GM12878 (cell line): ENCODE measurements around the gene BCO1. TPM values are rescaled to one million over a fixed set of nuclear protein-coding genes. Genes with fewer than 3 reads are reported as not detected.

Experiments
- ATAC-seq: fragments of 200-7000 bp; cut with Tn5 transposase; 3 replicates; pipeline ENCODE4 v1.9.1; 2020; ENCODE audit warnings: mild to moderate bottlenecking, moderate library complexity
- BruUV-seq: library from RNA; stranded (reverse); fragments of 400-500 nt; replicated peaks from 2 replicates; lab custom pipeline; 2021; lab: Mats Ljungman, UMichigan
- CTCF ChIA-PET: fragments of 300-600 bp; sonication (Branson Sonifier 250); formaldehyde crosslinking; extraction: SDS; loops from one replicate; lab custom pipeline; 2021; ENCODE audit warnings: inconsistent platforms; lab: Yijun Ruan, JAX
- POLR2A ChIA-PET: fragments of 350-600 bp; formaldehyde crosslinking; extraction: SDS; loops from one replicate; lab custom pipeline; 2021; ENCODE audit warnings: inconsistent platforms; lab: Charles Lee
- RAD21 ChIA-PET: fragments of 300-600 bp; sonication (Branson Sonifier 250); formaldehyde crosslinking; loops from one replicate; lab custom pipeline; 2023; ENCODE audit warnings: antibody characterized with exemption; ENCODE audit not compliant: unreplicated experiment; lab: Charles Lee
- SMC1A ChIA-PET: fragments of 300-600 bp; sonication (Branson Sonifier 250); formaldehyde crosslinking; loops from one replicate; lab custom pipeline; 2023; ENCODE audit not compliant: unreplicated experiment, uncharacterized antibody; lab: Charles Lee
- DNase-seq: peaks from one replicate; pipeline ENCODE4 v3.0.0-alpha.2; 2011; ENCODE audit warnings: low read depth, low spot score
- FAIRE-seq: peaks from 3 replicates; lab custom pipeline; 2011; peaks lifted over from hg19 to GRCh38; lab: Jason Lieb, UNC
- H2AFZ ChIP-seq: 2 replicates; pipeline ENCODE4 v1.6.0; 2011; ENCODE audit warnings: low read depth, low read length, control low read depth; ENCODE audit not compliant: control insufficient read depth
- H3K27ac ChIP-seq: 2 replicates; pipeline ENCODE4 v1.5.1; 2011; ENCODE audit warnings: control low read depth; ENCODE audit not compliant: control insufficient read depth, insufficient read depth
- H3K27me3 ChIP-seq, 2 experiments: replicated peaks in 1 of 2; 2 replicates each; pipeline versions ENCODE4 v1.6.0 to v1.6.1; 2011; ENCODE audit warnings: low read length in 1 of 2; ENCODE audit not compliant: control insufficient read depth in 2 of 2, insufficient read depth in 2 of 2
- H3K36me3 ChIP-seq, 2 experiments: 2 replicates each; pipeline ENCODE4 v1.5.1; 2011; ENCODE audit warnings: low read length in 1 of 2; ENCODE audit not compliant: control insufficient read depth in 2 of 2, insufficient read depth in 2 of 2
- H3K4me1 ChIP-seq: 2 replicates; pipeline ENCODE4 v1.6.1; 2011; ENCODE audit warnings: mild to moderate bottlenecking, low read length, moderate library complexity, mixed read lengths; ENCODE audit not compliant: control insufficient read depth, insufficient read depth
- H3K4me2 ChIP-seq: 2 replicates; pipeline ENCODE4 v1.6.0; 2011; ENCODE audit warnings: control low read depth; ENCODE audit not compliant: control insufficient read depth, insufficient read depth
- H3K4me3 ChIP-seq: fragments of 200-600 bp; sonication (generic); 2 replicates; pipeline ENCODE4 v1.5.1; 2016
- H3K79me2 ChIP-seq: 2 replicates; pipeline ENCODE4 v1.6.0; 2011; ENCODE audit warnings: low read length; ENCODE audit not compliant: control insufficient read depth, insufficient read depth
- H3K9ac ChIP-seq: 2 replicates; pipeline ENCODE4 v1.8.0; 2011; ENCODE audit warnings: low read length, control low read depth, mixed read lengths; ENCODE audit not compliant: control insufficient read depth, insufficient read depth
- H3K9me3 ChIP-seq: replicated peaks from 3 replicates; pipeline ENCODE4 v1.5.1; 2011; ENCODE audit warnings: mild to moderate bottlenecking, low read length; ENCODE audit not compliant: control insufficient read depth, insufficient read depth
- H4K20me1 ChIP-seq: 2 replicates; pipeline ENCODE4 v1.6.0; 2011; ENCODE audit not compliant: control insufficient read depth, insufficient read depth
- CBX5 ChIP-seq: sonication (generic); IDR thresholded peaks from 2 replicates; pipeline ENCODE4 v1.6.1; 2016; ENCODE audit warnings: low read depth, moderate library complexity, mild to moderate bottlenecking, inconsistent platforms
- CREM ChIP-seq: IDR thresholded peaks from 2 replicates; pipeline ENCODE4 v1.6.1; 2014; ENCODE audit warnings: antibody characterized with exemption, low read depth
- EGR1 ChIP-seq, 2 experiments: IDR thresholded peaks; 1 replicate in 1 of 2; 2 replicates in 1 of 2; pipeline ENCODE4 v1.6.1; 2011 to 2012; ENCODE audit warnings: low read depth in 2 of 2, low read length in 2 of 2, borderline replicate concordance in 1 of 2, mild to moderate bottlenecking in 1 of 2, moderate library complexity in 1 of 2
- GABPA ChIP-seq: IDR thresholded peaks from 2 replicates; pipeline ENCODE4 v1.6.1; 2014; ENCODE audit warnings: antibody characterized with exemption, low read depth, mild to moderate bottlenecking, inconsistent platforms
- KLF5 ChIP-seq: fragments of 450-650 bp; IDR thresholded peaks from 2 replicates; pipeline ENCODE4 v1.6.1; 2014; ENCODE audit warnings: mild to moderate bottlenecking; ENCODE audit not compliant: partially characterized antibody
- MTA2 ChIP-seq: fragments of 450-650 bp; IDR thresholded peaks from 2 replicates; pipeline ENCODE4 v1.6.1; 2016; ENCODE audit warnings: low read depth, mild to moderate bottlenecking, moderate library complexity
- POLR2A ChIP-seq: IDR thresholded peaks from 2 replicates; pipeline ENCODE4 v1.6.1; 2011; ENCODE audit warnings: low read depth, mild to moderate bottlenecking, low read length
- PRDM15 ChIP-seq: fragments of 450-650 bp; formaldehyde crosslinking; IDR thresholded peaks from 2 replicates; pipeline ENCODE4 v1.4.0; 2020; ENCODE audit warnings: mild to moderate bottlenecking, moderate library complexity
- RAD21 ChIP-seq: IDR thresholded peaks from 2 replicates; pipeline ENCODE4 v1.6.1; 2011; ENCODE audit warnings: mild to moderate bottlenecking, low read depth, low read length, moderate library complexity; ENCODE audit not compliant: insufficient read depth
- RFX5 ChIP-seq: IDR thresholded peaks from 2 replicates; pipeline ENCODE4 v1.6.1; 2011; ENCODE audit warnings: low read depth, low read length, improper control_type of control experiment
- SREBF2 ChIP-seq: IDR thresholded peaks from 2 replicates; pipeline ENCODE4 v1.6.1; 2012; ENCODE audit warnings: mild to moderate bottlenecking, low read length
- WGBS: methylation state at CpG from one replicate; pipeline ENCODE4 v1.1.6; 2016; ENCODE audit warnings: low lambda C conversion rate; ENCODE audit not compliant: insufficient replicate concordance, insufficient coverage; ENCODE audit errors: missing lambda C conversion rate; 5-methylcytosine and 5-hydroxymethylcytosine counted together
- in situ Hi-C: fragments of 300-500 bp; cut with MboI; formaldehyde crosslinking; loops from 9 replicates; pipeline ENCODE4 v1.14.3; 2018; ENCODE audit warnings: mixed read lengths
- intact Hi-C: fragments of 100-400 bp; cut with micrococcal nuclease; formaldehyde crosslinking; loops from one replicate; pipeline ENCODE4 v1.14.2; 2022; ENCODE audit not compliant: unreplicated experiment
- polyA plus RNA-seq, 11 experiments: library from polyadenylated mRNA; depleted of rRNA in 4 of 11; unstranded in 6 of 11; stranded (reverse) in 5 of 11; fragments of >200 nt; fragmentation: Nextera tagmentation in 4 of 11; fragmentation: Illumina TruSeq in 1 of 11; extraction: Ambion mirVana in 4 of 11; extraction: Trizol in 1 of 11; gene quantifications; 1 replicate in 1 of 11; 2 replicates in 10 of 11; pipeline versions ENCODE4 v1.2.1 to v1.2.3, GENCODE V29; 2011 to 2016; ENCODE audit warnings: inconsistent platforms in 2 of 11, missing spikeins in 2 of 11, low read depth in 1 of 11
- total RNA-seq, 4 experiments: library from RNA; depleted of rRNA in 3 of 4; stranded (reverse); fragments of >200 nt in 3 of 4; fragmentation: Illumina TruSeq in 1 of 4; extraction: Trizol in 1 of 4; gene quantifications; 2 replicates each; pipeline versions ENCODE4 v1.2.1 to v1.2.3, GENCODE V29; 2013 to 2021
- TF ChIP-seq, protein P1 (sequence below): fragments of 450-650 bp; IDR thresholded peaks from 2 replicates; pipeline ENCODE4 v1.6.1; 2018; ENCODE audit warnings: borderline replicate concordance, mild to moderate bottlenecking; ENCODE audit not compliant: partially characterized antibody

BCO1 gene
- total and polyA plus RNA-seq, 10 of the 15 experiments (the other 5 are each of a cell fraction or from before 2014, with no cell fraction given): 0.09 to 0.21 (median 0.14) TPM; not detected in 7

DNA sequence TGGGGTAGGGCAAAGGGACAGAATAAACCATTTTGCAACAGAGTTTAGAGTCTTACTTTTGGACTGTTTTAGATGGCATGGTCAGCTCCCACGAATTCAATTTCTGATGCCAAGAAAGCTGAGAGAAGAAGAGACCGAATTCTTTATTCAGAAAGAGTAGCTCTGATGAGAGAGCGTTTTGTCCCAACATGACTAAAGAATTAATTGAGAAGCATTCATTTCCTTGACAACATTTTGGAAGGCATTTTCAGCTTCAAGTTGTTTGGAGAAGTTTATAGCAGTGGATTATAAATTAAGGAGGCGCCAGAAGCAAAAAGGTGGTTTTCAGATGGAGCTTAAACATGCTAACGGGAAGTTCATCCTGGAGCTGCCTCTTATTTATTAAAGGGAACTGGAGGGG lies 88.5 kb downstream of the BCO1 start:
- WGBS: 86% methylated on average over 5 of the region's 5 CpGs
- Histone ChIP-seq H3K9me3 (no peaks in the 10 kb centered on the region), H3K4me3 (no peak overlapping the region), H2AFZ (no peak overlapping the region), H4K20me1 (no peaks in the 10 kb centered on the region), H3K27me3 (no peaks in the 10 kb centered on the region), H3K9ac (no peak overlapping the region), H3K36me3 (no peaks in the 10 kb centered on the region), H3K4me1 (no peaks in the 10 kb centered on the region), H3K27ac (no peak overlapping the region), H3K79me2 (no peaks in the 10 kb centered on the region; the same call in 1 of the 2 replicates), H3K4me2 (no peak overlapping the region)
- BruUV-seq: no TSS peak
- TF ChIP-seq, protein P1, sequence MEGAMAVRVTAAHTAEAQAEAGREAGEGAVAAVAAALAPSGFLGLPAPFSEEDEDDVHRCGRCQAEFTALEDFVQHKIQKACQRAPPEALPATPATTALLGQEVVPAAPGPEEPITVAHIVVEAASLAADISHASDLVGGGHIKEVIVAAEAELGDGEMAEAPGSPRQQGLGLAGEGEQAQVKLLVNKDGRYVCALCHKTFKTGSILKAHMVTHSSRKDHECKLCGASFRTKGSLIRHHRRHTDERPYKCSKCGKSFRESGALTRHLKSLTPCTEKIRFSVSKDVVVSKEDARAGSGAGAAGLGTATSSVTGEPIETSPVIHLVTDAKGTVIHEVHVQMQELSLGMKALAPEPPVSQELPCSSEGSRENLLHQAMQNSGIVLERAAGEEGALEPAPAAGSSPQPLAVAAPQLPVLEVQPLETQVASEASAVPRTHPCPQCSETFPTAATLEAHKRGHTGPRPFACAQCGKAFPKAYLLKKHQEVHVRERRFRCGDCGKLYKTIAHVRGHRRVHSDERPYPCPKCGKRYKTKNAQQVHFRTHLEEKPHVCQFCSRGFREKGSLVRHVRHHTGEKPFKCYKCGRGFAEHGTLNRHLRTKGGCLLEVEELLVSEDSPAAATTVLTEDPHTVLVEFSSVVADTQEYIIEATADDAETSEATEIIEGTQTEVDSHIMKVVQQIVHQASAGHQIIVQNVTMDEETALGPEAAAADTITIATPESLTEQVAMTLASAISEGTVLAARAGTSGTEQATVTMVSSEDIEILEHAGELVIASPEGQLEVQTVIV: no peak
- no peak for TF ChIP-seq CREM
- no peak for TF ChIP-seq CBX5
- no peak for TF ChIP-seq SREBF2
- no peak for TF ChIP-seq RAD21
- TF ChIP-seq PRDM15 (CRISPR knock-in tag): no peak
- TF ChIP-seq MTA2: no peak
- no peak for TF ChIP-seq EGR1 (IDR thresholded peaks at IDR 0.05; ENCODE audit: borderline replicate concordance in 1 of 2, low read depth in 2 of 2, low read length in 2 of 2)
- TF ChIP-seq KLF5: no peak
- no peak for TF ChIP-seq POLR2A
- no peak for TF ChIP-seq RFX5
- TF ChIP-seq GABPA: no peak
- DNase-seq (no peak), FAIRE-seq (no peak), ATAC-seq (no peak)
- in situ Hi-C loops (no loop called here), intact Hi-C loops (no loop called here)
- CTCF ChIA-PET: no interaction called here
- RAD21 ChIA-PET: no interaction called here
- SMC1A ChIA-PET: interaction anchor here (1.0 to 1.3 kb wide), 2 partner anchors 13 to 38 kb away, joined by 3 to 4 read pairs; no protein-coding TSS in a partner anchor
- POLR2A ChIA-PET: no interaction called here
